HCT116 (cell line): ENCODE measurements around the gene CYSLTR1. TPM values are rescaled to one million over a fixed set of nuclear protein-coding genes. Genes with fewer than 3 reads are reported as not detected.

Source experiments
- ATAC-seq: fragments of 200-7000 bp; cut with Tn5 transposase; 2 replicates; pipeline ENCODE4 v1.9.1; 2020; ENCODE audit warnings: mild to moderate bottlenecking, moderate library complexity
- BruUV-seq: library from RNA; stranded (reverse); fragments of 400-500 nt; replicated peaks from 2 replicates; lab custom pipeline; 2021; lab: Mats Ljungman, UMichigan
- CTCF ChIA-PET: fragments of 300-600 bp; sonication (Branson Sonifier 250); formaldehyde crosslinking; loops from one replicate; lab custom pipeline; 2021; ENCODE audit warnings: antibody characterized with exemption; lab: Charles Lee
- POLR2A ChIA-PET: fragments of 300-600, 350-600 bp; sonication (Branson Sonifier 250); formaldehyde crosslinking; loops from one replicate; lab custom pipeline; 2021; ENCODE audit warnings: antibody characterized with exemption; lab: Charles Lee
- RAD21 ChIA-PET, 2 experiments: fragments of 300-600 bp; sonication (Branson Sonifier 250); formaldehyde crosslinking; loops; one replicate each; lab custom pipeline; 2023; ENCODE audit warnings: low total read pairs in 2 of 2; ENCODE audit not compliant: uncharacterized antibody in 2 of 2, unreplicated experiment in 2 of 2, low non-redundant PET in 1 of 2; lab: Charles Lee
- DNase-seq: peaks from one replicate; pipeline ENCODE4 v3.0.0-alpha.2; 2010; ENCODE audit warnings: low read depth, low spot score
- H2AFZ ChIP-seq: fragments of 200-600 bp; shearing (Covaris generic), sonication (generic); 2 replicates; pipeline ENCODE4 v1.6.1; 2017; ENCODE audit warnings: low read depth, mixed run types, mixed read lengths, antibody characterized with exemption, low read length; ENCODE audit not compliant: poor library complexity, severe bottlenecking
- H3K27ac ChIP-seq: 2 replicates; pipeline ENCODE4 v1.5.1; 2012; ENCODE audit warnings: low read depth, low read length
- H3K27me3 ChIP-seq: fragments of 200-600 bp; sonication (generic); 2 replicates; pipeline ENCODE4 v1.6.1; 2016; ENCODE audit warnings: mixed run types, low read length, mixed read lengths; ENCODE audit not compliant: insufficient read depth
- H3K36me3 ChIP-seq, 2 experiments: fragments of 200-500 bp in 1 of 2; fragments of 200-600 bp in 1 of 2; sonication (Bioruptor generic) in 1 of 2; sonication (generic) in 1 of 2; 2 replicates each; pipeline versions ENCODE4 v1.5.1 to v1.6.1; 2014 to 2016; ENCODE audit warnings: low read length in 2 of 2, inconsistent platforms in 1 of 2, mixed read lengths in 1 of 2, mixed run types in 1 of 2; ENCODE audit not compliant: insufficient read depth in 2 of 2, control insufficient read depth in 1 of 2
- H3K4me1 ChIP-seq, 2 experiments: fragments of 200-600 bp in 1 of 2; sonication (generic) in 1 of 2; 2 replicates each; pipeline versions ENCODE4 v1.5.1 to v1.6.1; 2012 to 2017; ENCODE audit warnings: low read length in 2 of 2, inconsistent platforms in 1 of 2, mild to moderate bottlenecking in 1 of 2, mixed read lengths in 1 of 2, mixed run types in 1 of 2, moderate library complexity in 1 of 2; ENCODE audit not compliant: insufficient read depth in 2 of 2, control insufficient read depth in 1 of 2
- H3K4me2 ChIP-seq: fragments of 200-600 bp; sonication (generic); 2 replicates; pipeline ENCODE4 v1.6.1; 2017; ENCODE audit warnings: mixed run types, low read length, mixed read lengths
- H3K4me3 ChIP-seq, 2 experiments: fragments of 200-600 bp in 1 of 2; sonication (generic) in 1 of 2; replicated peaks in 1 of 2; 2 replicates each; pipeline ENCODE4 v1.5.1; 2011 to 2016; ENCODE audit warnings: low read length in 2 of 2, control low read depth in 1 of 2, low read depth in 1 of 2, mild to moderate bottlenecking in 1 of 2, mixed read lengths in 1 of 2, mixed run types in 1 of 2
- H3K79me2 ChIP-seq: fragments of 200-600 bp; sonication (generic); 2 replicates; pipeline ENCODE4 v1.6.1; 2017; ENCODE audit warnings: mild to moderate bottlenecking, mixed run types, low read length, moderate library complexity, mixed read lengths; ENCODE audit not compliant: insufficient read depth
- H3K9ac ChIP-seq: fragments of 200-600 bp; sonication (generic); 2 replicates; pipeline ENCODE4 v1.6.1; 2016; ENCODE audit warnings: low read length, mixed read lengths
- H3K9me2 ChIP-seq: fragments of 200-600 bp; sonication (generic), shearing (Covaris generic); 2 replicates; pipeline ENCODE4 v1.6.1; 2017; ENCODE audit warnings: mixed run types, mild to moderate bottlenecking, moderate library complexity; ENCODE audit not compliant: insufficient read depth
- H3K9me3 ChIP-seq, 2 experiments: fragments of 200-500 bp in 1 of 2; fragments of 200-600 bp in 1 of 2; sonication (Bioruptor generic) in 1 of 2; sonication (generic) in 1 of 2; 2 replicates each; pipeline ENCODE4 v1.6.1; 2014 to 2017; ENCODE audit warnings: low read length in 2 of 2, mixed read lengths in 2 of 2, inconsistent platforms in 1 of 2, low read depth in 1 of 2, mild to moderate bottlenecking in 1 of 2, mixed run types in 1 of 2, moderate library complexity in 1 of 2; ENCODE audit not compliant: control insufficient read depth in 1 of 2, insufficient read depth in 1 of 2
- H4K20me1 ChIP-seq: fragments of 200-600 bp; sonication (generic), shearing (Covaris generic); 2 replicates; pipeline ENCODE4 v1.6.1; 2017; ENCODE audit warnings: mixed run types, mild to moderate bottlenecking, moderate library complexity; ENCODE audit not compliant: insufficient read depth
- CBX3 ChIP-seq: IDR thresholded peaks from 2 replicates; pipeline ENCODE4 v1.6.1; 2012; ENCODE audit warnings: low read depth
- CEBPB ChIP-seq: IDR thresholded peaks from 2 replicates; pipeline ENCODE4 v1.6.1; 2012; ENCODE audit warnings: low read depth
- EGR1 ChIP-seq: IDR thresholded peaks from 2 replicates; pipeline ENCODE4 v1.6.1; 2012; ENCODE audit warnings: low read depth
- ELF1 ChIP-seq: IDR thresholded peaks from 2 replicates; pipeline ENCODE4 v1.6.1; 2012; ENCODE audit warnings: low read depth, borderline replicate concordance
- EZH2 ChIP-seq: fragments of 200-600 bp; sonication (generic); IDR thresholded peaks from 2 replicates; pipeline ENCODE4 v1.6.1; 2017; ENCODE audit warnings: antibody characterized with exemption, mixed run types
- EZH2phosphoT487 ChIP-seq: fragments of 200-600 bp; IDR thresholded peaks from 2 replicates; pipeline ENCODE4 v1.6.1; 2018; ENCODE audit warnings: antibody characterized with exemption, borderline replicate concordance
- FOSL1 ChIP-seq: IDR thresholded peaks from 2 replicates; pipeline ENCODE4 v1.6.1; 2012; ENCODE audit warnings: low read depth
- MAX ChIP-seq: IDR thresholded peaks from 2 replicates; pipeline ENCODE4 v1.6.1; 2012
- POLR2A ChIP-seq: IDR thresholded peaks from 2 replicates; pipeline ENCODE4 v1.7.0; 2011; ENCODE audit warnings: borderline replicate concordance; ENCODE audit not compliant: insufficient read depth, insufficient read length; ENCODE audit errors: extremely low read depth
- POLR2AphosphoS5 ChIP-seq: IDR thresholded peaks from 2 replicates; pipeline ENCODE4 v1.6.1; 2011; ENCODE audit warnings: mild to moderate bottlenecking, low read depth, low read length, moderate library complexity
- REST ChIP-seq: IDR thresholded peaks from 2 replicates; pipeline ENCODE4 v1.6.1; 2012; ENCODE audit warnings: low read depth
- SIN3A ChIP-seq: IDR thresholded peaks from 2 replicates; pipeline ENCODE4 v1.6.1; 2012; ENCODE audit warnings: low read depth
- SP1 ChIP-seq: IDR thresholded peaks from 2 replicates; pipeline ENCODE4 v1.6.1; 2012; ENCODE audit warnings: low read depth
- TCF7L2 ChIP-seq: IDR thresholded peaks from 2 replicates; pipeline ENCODE4 v1.7.0; 2011; ENCODE audit warnings: borderline replicate concordance, inconsistent platforms; ENCODE audit not compliant: insufficient read depth, insufficient read length; ENCODE audit errors: extremely low read depth
- YY1 ChIP-seq: IDR thresholded peaks from 2 replicates; pipeline ENCODE4 v1.6.1; 2011; ENCODE audit warnings: low read length, low read depth, moderate library complexity, mild to moderate bottlenecking; ENCODE audit not compliant: insufficient replicate concordance; ENCODE audit errors: extremely low read depth
- ZBTB33 ChIP-seq: IDR thresholded peaks from 2 replicates; pipeline ENCODE4 v1.6.1; 2011; ENCODE audit warnings: mild to moderate bottlenecking, low read length, moderate library complexity; ENCODE audit not compliant: insufficient replicate concordance; ENCODE audit errors: extremely low read depth
- ZFX ChIP-seq: fragments of 450-650 bp; IDR thresholded peaks from 2 replicates; pipeline ENCODE4 v1.6.1; 2017
- ZNF274 ChIP-seq: fragments of 200-500 bp; sonication (Bioruptor generic); IDR thresholded peaks from 2 replicates; pipeline ENCODE4 v1.6.1; 2014; ENCODE audit warnings: mild to moderate bottlenecking, low read depth, low read length, inconsistent platforms
- intact Hi-C: fragments of 100-400 bp; cut with micrococcal nuclease; formaldehyde crosslinking; loops from 2 replicates; pipeline ENCODE4 v1.10.0; 2022
- total RNA-seq: library from RNA; stranded (reverse); gene quantifications from one replicate; pipeline ENCODE4 v1.2.1, GENCODE V29; 2021; ENCODE audit not compliant: unreplicated experiment

CYSLTR1 gene
- total RNA-seq, 1 experiment from 2014 or later: not detected

- DNase-seq: no peak
- no peak overlapping the region for H2AFZ ChIP-seq
- no peak overlapping the region for H3K27ac ChIP-seq
- intact Hi-C loops: no loop called here
- no peak for ATAC-seq
- H3K36me3 ChIP-seq: no peaks in the 10 kb centered on the region
- H3K4me1 ChIP-seq: no peaks in the 10 kb centered on the region
- H3K9me3 ChIP-seq: no peaks in the 10 kb centered on the region
- H3K79me2 ChIP-seq: no peaks in the 10 kb centered on the region
- no peaks in the 10 kb centered on the region for H4K20me1 ChIP-seq
- CTCF ChIA-PET: no interaction called here
- RAD21 ChIA-PET: no interaction called here
- H3K9ac ChIP-seq: no peak overlapping the region
- H3K4me2 ChIP-seq: no peak overlapping the region
- TF ChIP-seq CBX3: no peak
- TF ChIP-seq ZFX: no peak
- TF ChIP-seq CEBPB: no peak
- TF ChIP-seq POLR2AphosphoS5: no peak
- no peak for TF ChIP-seq SP1
- no peak for TF ChIP-seq FOSL1
- no peak for TF ChIP-seq ZNF274
- TF ChIP-seq ELF1: no peak
- TF ChIP-seq ZBTB33: no peak
- no peak for TF ChIP-seq POLR2A
- TF ChIP-seq, all 23 proteins: peak for 0
- H3K4me3 ChIP-seq: no peak overlapping the region
- POLR2A ChIA-PET: no interaction called here
- no TSS peak for BruUV-seq
- no peaks in the 10 kb centered on the region for H3K9me2 ChIP-seq
- H3K27me3 ChIP-seq: no peaks in the 10 kb centered on the region
Measured at GRCh38 chrX:78307665-78308064, 19.7 kb downstream of the CYSLTR1 start.

- no peaks in the 10 kb centered on the region for H4K20me1 ChIP-seq
- H2AFZ ChIP-seq: no peak overlapping the region
- no peaks in the 10 kb centered on the region for H3K27me3 ChIP-seq
- no peaks in the 10 kb centered on the region for H3K36me3 ChIP-seq
- RAD21 ChIA-PET: no interaction called here
- no peaks in the 10 kb centered on the region for H3K79me2 ChIP-seq
- H3K4me3 ChIP-seq: no peak overlapping the region
- no TSS peak for BruUV-seq
- H3K4me1 ChIP-seq: no peaks in the 10 kb centered on the region
- CTCF ChIA-PET: no interaction called here
- no peak overlapping the region for H3K27ac ChIP-seq
- intact Hi-C loops: no loop called here
- no peak overlapping the region for H3K4me2 ChIP-seq
- no peaks in the 10 kb centered on the region for H3K9me3 ChIP-seq
- POLR2A ChIA-PET: no interaction called here
- H3K9me2 ChIP-seq: no peaks in the 10 kb centered on the region
- no peak overlapping the region for H3K9ac ChIP-seq
- ATAC-seq (no peak), DNase-seq (no peak)
- no peak for TF ChIP-seq ZFX
- no peak for TF ChIP-seq EGR1
- no peak for TF ChIP-seq POLR2AphosphoS5
- TF ChIP-seq YY1: no peak
- no peak for TF ChIP-seq SIN3A
- TF ChIP-seq REST: no peak
- TF ChIP-seq EZH2phosphoT487: no peak
- no peak for TF ChIP-seq EZH2
- no peak for TF ChIP-seq MAX
- no peak for TF ChIP-seq TCF7L2
Measured at GRCh38 chrX:78303086-78303485, 24.3 kb downstream of the CYSLTR1 start.
